GM08714 (cell line): Measurements from ENCODE around the gene PCDH9.

ENCODE experiments used
- H3K4me3 ChIP-seq: fragments of 200-500 bp; sonication (Bioruptor generic); 2 replicates; pipeline ENCODE4 v1.5.1; 2014; ENCODE audit warnings: mild to moderate bottlenecking, low read length, inconsistent platforms
- ZNF274 ChIP-seq: IDR thresholded peaks from 2 replicates; pipeline ENCODE4 v1.6.1; 2012; ENCODE audit warnings: mild to moderate bottlenecking, low read depth, low read length

The PCDH9 gene

GRCh38 chr13:66509175-66509574 lies 721.0 kb downstream of the PCDH9 start:
- TF ChIP-seq ZNF274: no peak
- no peak overlapping the region for H3K4me3 ChIP-seq

- no peak overlapping the region for H3K4me3 ChIP-seq
- TF ChIP-seq ZNF274: no peak
Observed at GRCh38 chr13:66508153-66508909, 721.8 kb downstream of the PCDH9 start.

- H3K4me3 ChIP-seq: no peak overlapping the region
- TF ChIP-seq ZNF274: no peak
Observed at GRCh38 chr13:66506979-66507378, 723.2 kb downstream of the PCDH9 start.

GRCh38 chr13:66506051-66506777 lies 723.9 kb downstream of the PCDH9 start:
- H3K4me3 ChIP-seq: no peak overlapping the region
- TF ChIP-seq ZNF274: no peak

GRCh38 chr13:66503890-66504289 lies 726.2 kb downstream of the PCDH9 start:
- H3K4me3 ChIP-seq: no peak overlapping the region
- no peak for TF ChIP-seq ZNF274

GRCh38 chr13:66501181-66501580 lies 729.0 kb downstream of the PCDH9 start:
- TF ChIP-seq ZNF274: no peak
- no peak overlapping the region for H3K4me3 ChIP-seq

- TF ChIP-seq ZNF274: no peak
- no peak overlapping the region for H3K4me3 ChIP-seq
Observed at GRCh38 chr13:66492479-66492878, 737.7 kb downstream of the PCDH9 start.

GRCh38 chr13:66491251-66491650 lies 738.9 kb downstream of the PCDH9 start:
- no peak overlapping the region for H3K4me3 ChIP-seq
- no peak for TF ChIP-seq ZNF274

- no peak for TF ChIP-seq ZNF274
Observed at GRCh38 chr13:66489586-66489985, 740.5 kb downstream of the PCDH9 start.

GRCh38 chr13:66489172-66489571 lies 741.0 kb downstream of the PCDH9 start:
- H3K4me3 ChIP-seq: no peak overlapping the region
- no peak for TF ChIP-seq ZNF274

More at GRCh38 chr13:66489586-66489985, 740.5 kb downstream of the PCDH9 start:
- no peak overlapping the region for H3K4me3 ChIP-seq

GRCh38 chr13:66483712-66484111 lies 746.4 kb downstream of the PCDH9 start:
- no peak overlapping the region for H3K4me3 ChIP-seq
- TF ChIP-seq ZNF274: no peak

- H3K4me3 ChIP-seq: no peak overlapping the region
- no peak for TF ChIP-seq ZNF274
Observed at GRCh38 chr13:66482836-66483235, 747.3 kb downstream of the PCDH9 start.

GRCh38 chr13:66477816-66478215 lies 752.3 kb downstream of the PCDH9 start:
- TF ChIP-seq ZNF274: no peak
- H3K4me3 ChIP-seq: no peak overlapping the region

GRCh38 chr13:66475061-66475460 lies 755.1 kb downstream of the PCDH9 start:
- H3K4me3 ChIP-seq: no peak overlapping the region
- TF ChIP-seq ZNF274: no peak

- no peak for TF ChIP-seq ZNF274
- H3K4me3 ChIP-seq: no peak overlapping the region
Observed at GRCh38 chr13:66469745-66470144, 760.4 kb downstream of the PCDH9 start.
